HFFc6 (cell line): ENCODE data around the gene FCAMR. TPM values are rescaled to one million over a fixed set of nuclear protein-coding genes. Genes with fewer than 3 reads are reported as not detected.

Source experiments
- DNase-seq: peaks from one replicate; pipeline ENCODE4 v3.0.0-alpha.2; 2018
- H3K27ac Mint-ChIP-seq: 2 replicates; pipeline ENCODE4 v1.8.0; 2020; ENCODE audit warnings: mild to moderate bottlenecking, mixed read lengths
- H3K27me3 Mint-ChIP-seq: 2 replicates; pipeline ENCODE4 v1.8.0; 2021; ENCODE audit warnings: mild to moderate bottlenecking, moderate library complexity, mixed read lengths; ENCODE audit not compliant: insufficient read depth
- H3K36me3 Mint-ChIP-seq: 2 replicates; pipeline ENCODE4 v1.8.0; 2021; ENCODE audit warnings: low read depth, mixed read lengths
- H3K4me1 Mint-ChIP-seq: 2 replicates; pipeline ENCODE4 v1.8.0; 2020; ENCODE audit warnings: low read depth, mixed read lengths
- H3K4me3 Mint-ChIP-seq: 2 replicates; pipeline ENCODE4 v1.8.0; 2020; ENCODE audit warnings: mild to moderate bottlenecking, moderate library complexity, mixed read lengths
- H3K9me3 Mint-ChIP-seq: 2 replicates; pipeline ENCODE4 v1.8.0; 2020; ENCODE audit warnings: mild to moderate bottlenecking, mixed read lengths
- total RNA-seq, 6 experiments: library from RNA; stranded (reverse); fragmentation: NEBNext Ultra II Directional; extraction: Animal tissue kit (Norgen Biotek cat#: 25700); gene quantifications; 2 replicates in 1 of 6; 3 replicates in 5 of 6; pipeline ENCODE4 v1.2.3, GENCODE V29; 2021
- TF ChIP-seq, protein P1 (sequence below): fragments of 200-600 bp; sonication (generic); IDR thresholded peaks from 2 replicates; pipeline ENCODE4 v1.5.0; 2021; ENCODE audit warnings: antibody characterized with exemption, mild to moderate bottlenecking

Gene FCAMR
- total RNA-seq, 6 experiments from 2014 or later = not detected

DNA sequence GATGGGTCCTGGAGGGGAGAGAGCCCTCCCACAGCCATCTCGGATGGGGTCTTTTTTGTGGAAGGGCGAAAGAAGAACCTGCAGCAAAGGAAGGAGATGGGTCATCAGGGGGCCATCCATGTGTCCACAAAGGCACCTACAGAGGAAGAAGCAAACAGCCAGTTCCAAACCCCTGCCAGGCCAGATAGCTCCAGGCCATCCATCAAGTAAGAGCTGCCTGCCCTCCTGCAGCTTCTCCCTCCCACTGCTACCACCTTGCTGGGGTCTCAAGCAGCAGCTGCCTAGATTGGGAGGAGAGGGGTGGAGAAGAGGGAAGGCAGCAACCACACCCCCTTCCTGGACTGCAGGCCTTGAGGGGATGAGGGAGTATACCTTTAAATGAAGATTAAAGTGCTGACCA is 4.5 kb downstream of the FCAMR start:
- Mint-ChIP-seq H3K9me3 (no peaks in the 10 kb centered on the region), H3K27me3 (peaks cover 28% of the 10 kb centered on the region), H3K4me3 (no peak overlapping the region), H3K27ac (no peak overlapping the region), H3K36me3 (no peaks in the 10 kb centered on the region), H3K4me1 (peaks cover 16% of the 10 kb centered on the region)
- no peak for DNase-seq
- TF ChIP-seq, protein P1, sequence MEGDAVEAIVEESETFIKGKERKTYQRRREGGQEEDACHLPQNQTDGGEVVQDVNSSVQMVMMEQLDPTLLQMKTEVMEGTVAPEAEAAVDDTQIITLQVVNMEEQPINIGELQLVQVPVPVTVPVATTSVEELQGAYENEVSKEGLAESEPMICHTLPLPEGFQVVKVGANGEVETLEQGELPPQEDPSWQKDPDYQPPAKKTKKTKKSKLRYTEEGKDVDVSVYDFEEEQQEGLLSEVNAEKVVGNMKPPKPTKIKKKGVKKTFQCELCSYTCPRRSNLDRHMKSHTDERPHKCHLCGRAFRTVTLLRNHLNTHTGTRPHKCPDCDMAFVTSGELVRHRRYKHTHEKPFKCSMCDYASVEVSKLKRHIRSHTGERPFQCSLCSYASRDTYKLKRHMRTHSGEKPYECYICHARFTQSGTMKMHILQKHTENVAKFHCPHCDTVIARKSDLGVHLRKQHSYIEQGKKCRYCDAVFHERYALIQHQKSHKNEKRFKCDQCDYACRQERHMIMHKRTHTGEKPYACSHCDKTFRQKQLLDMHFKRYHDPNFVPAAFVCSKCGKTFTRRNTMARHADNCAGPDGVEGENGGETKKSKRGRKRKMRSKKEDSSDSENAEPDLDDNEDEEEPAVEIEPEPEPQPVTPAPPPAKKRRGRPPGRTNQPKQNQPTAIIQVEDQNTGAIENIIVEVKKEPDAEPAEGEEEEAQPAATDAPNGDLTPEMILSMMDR = no peak

- peaks cover 16% of the 10 kb centered on the region for H3K4me1 Mint-ChIP-seq
- TF ChIP-seq, protein P1 = no peak
- H3K4me3 Mint-ChIP-seq = no peak overlapping the region
- no peaks in the 10 kb centered on the region for H3K36me3 Mint-ChIP-seq
- H3K9me3 Mint-ChIP-seq = no peaks in the 10 kb centered on the region
- H3K27me3 Mint-ChIP-seq = peaks cover 20% of the 10 kb centered on the region
- DNase-seq = no peak
- H3K27ac Mint-ChIP-seq = no peak overlapping the region
These were observed 6.5 kb downstream of the FCAMR start for GRCh38 chr1:206963740-206964139.

GRCh38 chr1:206963119-206963712 is 7.0 kb downstream of the FCAMR start:
- H3K27ac Mint-ChIP-seq = no peak overlapping the region
- peak; percentile 30 for DNase-seq
- H3K4me3 Mint-ChIP-seq = no peak overlapping the region

GRCh38 chr1:206962272-206962671 is 8.0 kb downstream of the FCAMR start:
- no peaks in the 10 kb centered on the region for H3K36me3 Mint-ChIP-seq
- no peak for DNase-seq
- H3K27ac Mint-ChIP-seq = no peak overlapping the region
- H3K9me3 Mint-ChIP-seq = no peaks in the 10 kb centered on the region
- H3K4me1 Mint-ChIP-seq = peaks cover 10% of the 10 kb centered on the region
- H3K27me3 Mint-ChIP-seq = peaks cover 20% of the 10 kb centered on the region
- H3K4me3 Mint-ChIP-seq = no peak overlapping the region
- TF ChIP-seq, protein P1 = no peak

More at GRCh38 chr1:206963119-206963712, 7.0 kb downstream of the FCAMR start:
- Mint-ChIP-seq H3K4me1 (peaks cover 16% of the 10 kb centered on the region), H3K36me3 (no peaks in the 10 kb centered on the region), H3K27me3 (peaks cover 18% of the 10 kb centered on the region), H3K9me3 (no peaks in the 10 kb centered on the region)
- TF ChIP-seq, protein P1 = no peak

- TF ChIP-seq, protein P1 = no peak
- H3K4me3 Mint-ChIP-seq = no peak overlapping the region
- H3K27me3 Mint-ChIP-seq = peaks cover 23% of the 10 kb centered on the region
- H3K4me1 Mint-ChIP-seq = peaks cover 9% of the 10 kb centered on the region
- H3K36me3 Mint-ChIP-seq = no peaks in the 10 kb centered on the region
- H3K9me3 Mint-ChIP-seq = no peaks in the 10 kb centered on the region
- DNase-seq = no peak
- H3K27ac Mint-ChIP-seq = no peak overlapping the region
These were observed 8.6 kb downstream of the FCAMR start for GRCh38 chr1:206961668-206962067.
